ENCODE measurements around the gene RAP1A. TPM values are rescaled to one million over a fixed set of nuclear protein-coding genes. Genes with fewer than 3 reads are reported as not detected.
A peak's percentile ranks its signal among the peaks of the same experiment; 100 is the strongest.

RAP1A gene
- polyA plus RNA-seq, 1 of the 3 experiments (the other 2 are of a cell fraction): 17.7 TPM

DNA sequence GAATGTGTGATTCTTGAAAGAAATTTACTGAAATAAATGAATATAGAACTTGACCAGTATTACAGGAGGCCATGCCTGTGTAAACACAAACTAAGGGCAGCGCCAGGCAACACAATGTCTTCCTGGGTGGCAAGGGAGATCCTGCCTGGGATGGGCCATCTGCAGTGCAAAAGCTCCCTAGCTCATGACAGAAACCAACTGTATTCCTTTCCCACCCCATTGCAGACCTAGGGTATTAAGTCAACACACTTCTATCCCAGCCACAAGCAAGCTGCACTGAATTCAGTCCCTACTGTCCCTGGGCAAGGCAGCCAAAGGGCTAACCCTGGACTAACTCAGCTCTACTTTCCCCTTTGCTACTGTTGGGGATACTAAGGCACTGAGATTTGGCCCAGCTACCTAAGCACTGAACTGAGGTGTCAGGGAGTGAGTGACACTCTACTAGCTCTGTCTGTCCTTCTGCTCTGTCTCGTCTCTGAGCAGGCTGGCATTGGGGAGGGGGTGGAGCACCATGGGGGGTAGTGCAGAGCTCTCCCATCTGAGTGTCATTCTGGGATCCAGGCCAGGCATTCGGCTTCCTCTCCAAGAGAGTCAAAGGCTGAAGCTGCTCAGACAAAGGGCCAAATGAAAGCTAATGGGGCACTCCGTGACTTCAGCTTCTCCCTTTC lies 117.1 kb downstream of the RAP1A start:
- DNase-seq: no peak
- peaks cover 6% of the 10 kb centered on the region for H3F3A ChIP-seq (replicated peaks; ENCODE audit: insufficient read depth)
- POLR2A ChIA-PET: no interaction called here
- no peak overlapping the region for H3K27ac ChIP-seq (ENCODE audit: low read depth in 2 of 2, low read length in 1 of 2)
- H3K9me3 ChIP-seq: no peaks in the 10 kb centered on the region
- no peaks in the 10 kb centered on the region for H3K79me2 ChIP-seq (ENCODE audit: insufficient read depth)
- peaks cover 8 to 15% of the 10 kb centered on the region in 2 experiments; a peak in 3 of 4 replicates for H3K4me1 ChIP-seq (ENCODE audit: control insufficient read depth in 1 of 2, insufficient read depth in 2 of 2, low read depth in 1 of 2, low read length in 1 of 2)
- H3K36me3 ChIP-seq (replicated peaks in 1 of 2; ENCODE audit: control insufficient read depth in 1 of 2, insufficient read depth in 2 of 2, low read length in 1 of 2): no peaks in the 10 kb centered on the region
- WGBS (ENCODE audit: low lambda C conversion rate): 72% methylated on average over 3 of the region's 4 CpGs
- H2AFZ ChIP-seq (ENCODE audit: low read depth): no peak overlapping the region
- H3K9ac ChIP-seq: no peak overlapping the region
- TF ChIP-seq TCF12 (IDR thresholded peaks at IDR 0.05) (no peak), EP300 (IDR thresholded peaks at IDR 0.05; ENCODE audit: borderline replicate concordance in 1 of 2, low read depth in 1 of 2, low read length in 1 of 2) (no peak), TAF1 (IDR thresholded peaks at IDR 0.05; ENCODE audit: borderline replicate concordance, low read depth, low read length) (no peak)
- TF ChIP-seq, protein P1, sequence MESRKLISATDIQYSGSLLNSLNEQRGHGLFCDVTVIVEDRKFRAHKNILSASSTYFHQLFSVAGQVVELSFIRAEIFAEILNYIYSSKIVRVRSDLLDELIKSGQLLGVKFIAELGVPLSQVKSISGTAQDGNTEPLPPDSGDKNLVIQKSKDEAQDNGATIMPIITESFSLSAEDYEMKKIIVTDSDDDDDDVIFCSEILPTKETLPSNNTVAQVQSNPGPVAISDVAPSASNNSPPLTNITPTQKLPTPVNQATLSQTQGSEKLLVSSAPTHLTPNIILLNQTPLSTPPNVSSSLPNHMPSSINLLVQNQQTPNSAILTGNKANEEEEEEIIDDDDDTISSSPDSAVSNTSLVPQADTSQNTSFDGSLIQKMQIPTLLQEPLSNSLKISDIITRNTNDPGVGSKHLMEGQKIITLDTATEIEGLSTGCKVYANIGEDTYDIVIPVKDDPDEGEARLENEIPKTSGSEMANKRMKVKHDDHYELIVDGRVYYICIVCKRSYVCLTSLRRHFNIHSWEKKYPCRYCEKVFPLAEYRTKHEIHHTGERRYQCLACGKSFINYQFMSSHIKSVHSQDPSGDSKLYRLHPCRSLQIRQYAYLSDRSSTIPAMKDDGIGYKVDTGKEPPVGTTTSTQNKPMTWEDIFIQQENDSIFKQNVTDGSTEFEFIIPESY (IDR thresholded peaks at IDR 0.05; ENCODE audit: borderline replicate concordance, low read depth): no peak
- 0 out of 2 replicates have a peak overlapping the region, but pooled peaks have one; percentile 7 for H3K4me2 ChIP-seq
- no peaks in the 10 kb centered on the region for H3K9me2 ChIP-seq
- no peaks in the 10 kb centered on the region for H3K27me3 ChIP-seq (ENCODE audit: insufficient read depth)
- no peak overlapping the region for H3K4me3 ChIP-seq (ENCODE audit: low read depth in 2 of 2, low read length in 1 of 2)
- CTCF ChIA-PET: interaction anchor here (0.7 to 2.7 kb wide), 7 partner anchors 10 to 634 kb away, joined by 3 to 10 read pairs (median 6); no protein-coding TSS in a partner anchor
- no peaks in the 10 kb centered on the region for H4K20me1 ChIP-seq (ENCODE audit: insufficient read depth)

DNA sequence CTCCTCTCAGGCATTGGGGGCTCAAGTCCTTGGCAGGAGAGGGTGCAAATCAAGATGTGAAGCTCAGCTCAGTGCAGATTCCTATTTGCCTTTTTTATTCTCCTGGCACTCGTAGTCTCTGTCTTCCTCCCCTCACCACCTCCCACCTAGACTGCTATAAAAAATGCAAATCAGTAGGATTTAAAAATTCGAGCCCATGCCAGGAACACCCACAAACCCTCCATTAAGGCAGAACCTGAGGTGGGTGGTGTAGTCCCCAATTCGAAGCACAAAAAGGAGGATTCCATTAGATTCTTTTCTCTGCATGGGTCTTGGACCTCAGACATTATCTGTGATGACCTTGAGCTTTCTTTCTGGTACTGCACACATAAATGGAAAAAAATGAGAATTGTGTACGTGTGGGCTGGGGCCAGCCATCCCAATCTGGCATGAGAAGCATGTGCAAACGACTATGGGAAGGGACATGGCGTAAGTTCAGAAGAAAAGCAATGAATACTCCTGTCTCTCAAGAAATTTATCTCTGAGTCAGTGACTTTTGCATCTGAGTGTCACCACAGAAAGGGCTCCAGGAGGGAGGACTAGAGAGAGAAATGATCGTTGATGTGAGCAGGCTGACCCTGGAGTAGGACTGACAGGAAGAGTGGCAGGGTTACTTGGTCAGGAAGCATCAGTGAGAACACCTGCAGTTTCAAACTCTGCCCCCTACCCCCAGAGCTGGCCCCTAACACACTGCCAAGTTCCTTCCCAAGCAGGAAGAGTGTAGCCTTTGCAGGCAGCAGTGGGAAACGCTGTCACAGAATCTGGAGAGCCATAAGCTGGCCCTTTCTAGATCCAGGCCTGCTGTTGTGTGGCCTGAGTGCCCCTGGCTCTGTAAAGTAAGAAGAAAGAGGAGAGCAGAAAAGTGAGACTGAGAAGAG lies 117.9 kb downstream of the RAP1A start:
- POLR2A ChIA-PET: interaction anchor here (0.8 kb wide), 1 partner anchor 229 kb away, joined by 3 read pairs; no protein-coding TSS in a partner anchor
- CTCF ChIA-PET: interaction anchor here (0.7 to 2.7 kb wide), 8 partner anchors 10 to 632 kb away, joined by 3 to 10 read pairs (median 6); no protein-coding TSS in a partner anchor

More for the DNA sequence above, 117.9 kb downstream of the RAP1A start:
- H3K9me3 ChIP-seq: no peaks in the 10 kb centered on the region
- peaks cover 6% of the 10 kb centered on the region for H3F3A ChIP-seq (replicated peaks; ENCODE audit: insufficient read depth)
- no peaks in the 10 kb centered on the region for H3K79me2 ChIP-seq (ENCODE audit: insufficient read depth)
- H3K27me3 ChIP-seq (ENCODE audit: insufficient read depth): no peaks in the 10 kb centered on the region
- 70% methylated on average over 7 of the region's 8 CpGs for WGBS (ENCODE audit: low lambda C conversion rate)
- H4K20me1 ChIP-seq (ENCODE audit: insufficient read depth): no peaks in the 10 kb centered on the region
- peaks cover 8 to 15% of the 10 kb centered on the region in 2 experiments; a peak in 3 of 4 replicates for H3K4me1 ChIP-seq (ENCODE audit: control insufficient read depth in 1 of 2, insufficient read depth in 2 of 2, low read depth in 1 of 2, low read length in 1 of 2)
- no peak overlapping the region for H3K9ac ChIP-seq
- TF ChIP-seq FOXJ3 (CRISPR knock-in tag; IDR thresholded peaks at IDR 0.05) (no peak), TAF1 (IDR thresholded peaks at IDR 0.05; ENCODE audit: borderline replicate concordance, low read depth, low read length) (no peak), SMC3 (IDR thresholded peaks at IDR 0.05; ENCODE audit: low read depth, low read length) (no peak), SIN3A (IDR thresholded peaks at IDR 0.05; ENCODE audit: borderline replicate concordance, low read depth, low read length) (no peak), MXI1 (IDR thresholded peaks at IDR 0.05; ENCODE audit: low read depth, low read length) (no peak), POLR2AphosphoS5 (IDR thresholded peaks at IDR 0.05; ENCODE audit: low read depth, low read length) (no peak), NRF1 (IDR thresholded peaks at IDR 0.05; ENCODE audit: low read depth, low read length) (no peak), RFX5 (IDR thresholded peaks at IDR 0.05; ENCODE audit: low read length) (no peak), GABPA (IDR thresholded peaks at IDR 0.05; ENCODE audit: low read depth) (no peak)
- TF ChIP-seq, protein P2, sequence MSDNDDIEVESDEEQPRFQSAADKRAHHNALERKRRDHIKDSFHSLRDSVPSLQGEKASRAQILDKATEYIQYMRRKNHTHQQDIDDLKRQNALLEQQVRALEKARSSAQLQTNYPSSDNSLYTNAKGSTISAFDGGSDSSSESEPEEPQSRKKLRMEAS (IDR thresholded peaks at IDR 0.05; ENCODE audit: low read depth): no peak
- no peak overlapping the region; a peak in 1 of 4 replicates for H3K27ac ChIP-seq (ENCODE audit: low read depth in 2 of 2, low read length in 1 of 2)
- peak overlapping the region; percentile 92; the same call in 1 of the 2 replicates for H3K4me2 ChIP-seq
- no peaks in the 10 kb centered on the region for H3K9me2 ChIP-seq
- peak overlapping the region; percentile 66 to 85; a peak in 3 of 4 replicates for H3K4me3 ChIP-seq (ENCODE audit: low read depth in 2 of 2, low read length in 1 of 2)
- no peaks in the 10 kb centered on the region for H3K36me3 ChIP-seq (replicated peaks in 1 of 2; ENCODE audit: control insufficient read depth in 1 of 2, insufficient read depth in 2 of 2, low read length in 1 of 2)
- no peak overlapping the region for H2AFZ ChIP-seq (ENCODE audit: low read depth)
- no peak for DNase-seq
